Osteoblast (primary cell): ENCODE data around the gene TNRC6A. TPM values are rescaled to one million over a fixed set of nuclear protein-coding genes. Genes with fewer than 3 reads are reported as not detected.

ENCODE experiments used
- DNase-seq: peaks from one replicate; pipeline ENCODE4 v3.0.0; 2011; ENCODE audit warnings: low spot score, mixed read lengths; ENCODE audit not compliant: insufficient read length; ENCODE audit errors: missing footprints
- H2AFZ ChIP-seq: 2 replicates; pipeline ENCODE4 v1.6.0; 2011; ENCODE audit warnings: mild to moderate bottlenecking, low read length
- H3K27ac ChIP-seq: 2 replicates; pipeline ENCODE4 v1.5.1; 2011; ENCODE audit warnings: mild to moderate bottlenecking, low read depth, low read length, moderate library complexity
- H3K27me3 ChIP-seq: 2 replicates; pipeline ENCODE4 v1.6.0; 2012; ENCODE audit warnings: mild to moderate bottlenecking, control low read depth, inconsistent platforms, low read length, moderate library complexity; ENCODE audit not compliant: insufficient read depth
- H3K36me3 ChIP-seq: 2 replicates; pipeline ENCODE4 v1.5.1; 2011; ENCODE audit warnings: mild to moderate bottlenecking, low read length, control low read depth, moderate library complexity; ENCODE audit not compliant: insufficient read depth
- H3K4me1 ChIP-seq: 2 replicates; pipeline ENCODE4 v1.5.1; 2011; ENCODE audit warnings: mild to moderate bottlenecking, low read length, control low read depth, moderate library complexity; ENCODE audit not compliant: insufficient read depth
- H3K4me2 ChIP-seq: 2 replicates; pipeline ENCODE4 v1.6.0; 2011; ENCODE audit warnings: mild to moderate bottlenecking, low read length; ENCODE audit not compliant: insufficient read depth
- H3K4me3 ChIP-seq: fragments of 200-600 bp; sonication (generic); 3 replicates; pipeline ENCODE4 v1.5.1; 2012; ENCODE audit warnings: mild to moderate bottlenecking, low read length, inconsistent platforms; ENCODE audit not compliant: insufficient read depth
- H3K79me2 ChIP-seq: 2 replicates; pipeline ENCODE4 v1.6.0; 2012; ENCODE audit warnings: mild to moderate bottlenecking, low read length, control low read depth, inconsistent platforms; ENCODE audit not compliant: insufficient read depth
- H3K9me3 ChIP-seq: 2 replicates; pipeline ENCODE4 v1.5.1; 2011; ENCODE audit warnings: low read depth, low read length, control low read depth
- H4K20me1 ChIP-seq: 2 replicates; pipeline ENCODE4 v1.6.0; 2012; ENCODE audit warnings: mild to moderate bottlenecking, low read length, control low read depth; ENCODE audit not compliant: insufficient read depth
- CTCF ChIP-seq: IDR thresholded peaks from 2 replicates; pipeline ENCODE4 v1.5.1; 2011; ENCODE audit warnings: mild to moderate bottlenecking, low read depth, low read length, moderate library complexity; ENCODE audit errors: extremely low read depth
- total RNA-seq: library from RNA; depleted of rRNA; stranded (reverse); fragments of >200 nt; gene quantifications from 2 replicates; pipeline ENCODE4 v1.2.3, GENCODE V29; 2012

Gene TNRC6A
- total RNA-seq, 1 donor, result 38.0 TPM

DNA sequence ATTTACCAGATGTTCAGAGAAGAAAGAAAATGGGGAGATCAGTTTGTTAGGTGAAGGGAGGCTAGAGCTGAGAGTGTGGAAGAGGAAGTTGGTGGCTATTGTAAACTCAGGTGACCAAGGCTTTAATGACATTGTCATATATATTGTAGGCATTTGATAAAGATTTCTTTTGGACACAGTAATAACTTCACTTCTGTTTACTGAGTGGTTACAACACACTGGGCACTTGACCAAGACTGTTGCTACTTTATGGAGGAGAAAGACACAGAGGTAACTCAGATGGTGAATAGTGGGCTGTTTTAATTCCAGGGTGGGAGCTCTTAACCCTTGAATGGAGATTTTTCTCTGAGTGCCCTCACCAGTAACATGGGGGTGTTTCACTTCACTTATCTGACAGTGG lies 46.0 kb downstream of the TNRC6A start:
- Histone ChIP-seq H2AFZ (no peak overlapping the region), H3K4me3 (no peak overlapping the region), H3K4me2 (peak overlapping the region; percentile 1), H4K20me1 (peaks cover 56% of the 10 kb centered on the region), H3K9me3 (no peaks in the 10 kb centered on the region), H3K27ac (peak overlapping the region; percentile 48), H3K4me1 (peaks cover 18% of the 10 kb centered on the region), H3K36me3 (peaks cover 42% of the 10 kb centered on the region), H3K27me3 (no peaks in the 10 kb centered on the region), H3K79me2 (peaks cover 75% of the 10 kb centered on the region)
- DNase-seq, result no peak
- TF ChIP-seq CTCF, result no peak

GRCh38 chr16:24776501-24777220 lies 47.2 kb downstream of the TNRC6A start:
- peaks cover 48% of the 10 kb centered on the region for H4K20me1 ChIP-seq
- H3K27me3 ChIP-seq, result no peaks in the 10 kb centered on the region
- H3K4me3 ChIP-seq, result no peak overlapping the region
- peaks cover 46% of the 10 kb centered on the region for H3K36me3 ChIP-seq
- no peak for TF ChIP-seq CTCF
- no peak overlapping the region for H2AFZ ChIP-seq
- H3K4me2 ChIP-seq, result peak overlapping the region; percentile 1
- peak; percentile 75 for DNase-seq
- H3K9me3 ChIP-seq, result no peaks in the 10 kb centered on the region
- peaks cover 67% of the 10 kb centered on the region for H3K79me2 ChIP-seq
- H3K27ac ChIP-seq, result peak overlapping the region; percentile 59
- H3K4me1 ChIP-seq, result peaks cover 18% of the 10 kb centered on the region

- Histone ChIP-seq H3K4me3 (no peak overlapping the region), H3K79me2 (peaks cover 55% of the 10 kb centered on the region), H3K36me3 (peaks cover 56% of the 10 kb centered on the region), H3K4me2 (no peak overlapping the region), H3K4me1 (peaks cover 18% of the 10 kb centered on the region), H3K27ac (no peak overlapping the region), H3K27me3 (no peaks in the 10 kb centered on the region), H4K20me1 (peaks cover 38% of the 10 kb centered on the region), H2AFZ (no peak overlapping the region), H3K9me3 (no peaks in the 10 kb centered on the region)
- TF ChIP-seq CTCF, result no peak
- DNase-seq, result no peak
These were observed 49.2 kb downstream of the TNRC6A start for GRCh38 chr16:24778671-24779070.

DNA sequence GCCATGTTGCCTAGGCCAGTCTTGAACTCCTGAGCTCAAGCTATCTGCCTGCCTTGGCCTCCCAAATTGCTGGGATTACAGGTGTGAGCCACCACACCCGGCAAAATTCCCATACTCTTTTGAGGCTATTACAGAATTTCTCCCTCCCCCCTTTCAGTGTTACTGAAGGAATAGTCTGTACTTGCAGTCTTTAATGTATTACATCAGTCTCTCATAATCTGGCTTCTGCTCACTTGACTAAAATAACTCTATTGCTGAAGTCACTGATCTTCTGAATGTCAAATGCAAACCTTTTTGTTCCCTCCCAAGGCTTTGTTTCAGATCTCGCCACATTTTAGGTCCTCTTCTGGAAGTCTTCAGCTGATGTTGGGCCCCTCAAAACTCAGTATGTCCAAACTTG lies 51.8 kb downstream of the TNRC6A start:
- no peak for DNase-seq
- TF ChIP-seq CTCF, result no peak
- Histone ChIP-seq H3K79me2 (peaks cover 48% of the 10 kb centered on the region), H3K36me3 (peaks cover 66% of the 10 kb centered on the region), H4K20me1 (peaks cover 23% of the 10 kb centered on the region), H2AFZ (no peak overlapping the region), H3K9me3 (no peaks in the 10 kb centered on the region), H3K27me3 (no peaks in the 10 kb centered on the region), H3K4me2 (no peak overlapping the region), H3K27ac (no peak overlapping the region), H3K4me3 (no peak overlapping the region), H3K4me1 (peaks cover 8% of the 10 kb centered on the region)
